Measurements from ENCODE around the gene DGKI.

Gene DGKI

GRCh38 chr7:137704723-137705122 lies 142.1 kb downstream of the DGKI start:
- CTCF ChIA-PET, result no interaction called here
- POLR2A ChIA-PET, result no interaction called here
- no peak for DNase-seq (ENCODE audit: extremely low spot score)
- no peak for TF ChIP-seq L3MBTL2 (conservative IDR thresholded peaks at IDR 0.05)
- TF ChIP-seq ELF4 (IDR thresholded peaks at IDR 0.05), result no peak
- TF ChIP-seq TARDBP (IDR thresholded peaks at IDR 0.05), result no peak
- TF ChIP-seq SUZ12 (IDR thresholded peaks at IDR 0.05), result no peak
- TF ChIP-seq PKNOX1 (IDR thresholded peaks at IDR 0.05), result no peak

- ChIA-PET CTCF (no interaction called here), POLR2A (no interaction called here)
- no peak for TF ChIP-seq NFRKB (IDR thresholded peaks at IDR 0.05)
- no peak for TF ChIP-seq BHLHE40 (IDR thresholded peaks at IDR 0.05; ENCODE audit: borderline replicate concordance)
- no peak for TF ChIP-seq CTBP1 (IDR thresholded peaks at IDR 0.05; ENCODE audit: borderline replicate concordance)
- no peak for TF ChIP-seq LEF1 (IDR thresholded peaks at IDR 0.05; ENCODE audit: borderline replicate concordance)
- no peak for TF ChIP-seq L3MBTL2 (conservative IDR thresholded peaks at IDR 0.05)
- TF ChIP-seq PKNOX1 (IDR thresholded peaks at IDR 0.05), result no peak
- no peak for TF ChIP-seq FOXA1 (IDR thresholded peaks at IDR 0.05)
- TF ChIP-seq SUZ12 (IDR thresholded peaks at IDR 0.05), result no peak
- no peak for TF ChIP-seq ZNF384 (IDR thresholded peaks at IDR 0.05)
- no peak for TF ChIP-seq HDGF (IDR thresholded peaks at IDR 0.05; ENCODE audit: borderline replicate concordance)
- TF ChIP-seq FOXK2 (IDR thresholded peaks at IDR 0.05), result no peak
- no peak for TF ChIP-seq ARNT (IDR thresholded peaks at IDR 0.05)
- TF ChIP-seq SP1 (IDR thresholded peaks at IDR 0.05), result no peak
- TF ChIP-seq FOXM1 (IDR thresholded peaks at IDR 0.05; ENCODE audit: borderline replicate concordance), result no peak
- TF ChIP-seq TARDBP (IDR thresholded peaks at IDR 0.05), result no peak
- no peak for TF ChIP-seq ELF4 (IDR thresholded peaks at IDR 0.05)
- DNase-seq (ENCODE audit: extremely low spot score), result no peak
Observed at GRCh38 chr7:137703291-137704010, 143.3 kb downstream of the DGKI start.

GRCh38 chr7:137696988-137697387 lies 149.8 kb downstream of the DGKI start:
- no peak for DNase-seq (ENCODE audit: extremely low spot score)
- CTCF ChIA-PET, result no interaction called here
- TF ChIP-seq ZNF384 (IDR thresholded peaks at IDR 0.05) (no peak), FOXA1 (IDR thresholded peaks at IDR 0.05) (no peak), SUZ12 (IDR thresholded peaks at IDR 0.05) (no peak)
- POLR2A ChIA-PET, result no interaction called here

GRCh38 chr7:137696376-137696775 lies 150.4 kb downstream of the DGKI start:
- no peak for TF ChIP-seq LEF1 (IDR thresholded peaks at IDR 0.05; ENCODE audit: borderline replicate concordance)
- no peak for TF ChIP-seq SP1 (IDR thresholded peaks at IDR 0.05)
- TF ChIP-seq CTBP1 (IDR thresholded peaks at IDR 0.05; ENCODE audit: borderline replicate concordance), result no peak
- no peak for TF ChIP-seq ELF4 (IDR thresholded peaks at IDR 0.05)
- no peak for TF ChIP-seq FOXA1 (IDR thresholded peaks at IDR 0.05)
- DNase-seq (ENCODE audit: extremely low spot score), result no peak
- CTCF ChIA-PET, result no interaction called here
- POLR2A ChIA-PET, result no interaction called here

GRCh38 chr7:137695942-137696341 lies 150.8 kb downstream of the DGKI start:
- CTCF ChIA-PET, result no interaction called here
- no peak for TF ChIP-seq FOXA1 (IDR thresholded peaks at IDR 0.05)
- TF ChIP-seq PKNOX1 (IDR thresholded peaks at IDR 0.05), result no peak
- TF ChIP-seq NFRKB (IDR thresholded peaks at IDR 0.05), result no peak
- no peak for TF ChIP-seq HDGF (IDR thresholded peaks at IDR 0.05; ENCODE audit: borderline replicate concordance)
- no peak for TF ChIP-seq ZNF384 (IDR thresholded peaks at IDR 0.05)
- no peak for TF ChIP-seq ELF4 (IDR thresholded peaks at IDR 0.05)
- no peak for TF ChIP-seq L3MBTL2 (conservative IDR thresholded peaks at IDR 0.05)
- TF ChIP-seq FOXK2 (IDR thresholded peaks at IDR 0.05), result no peak
- TF ChIP-seq CTBP1 (IDR thresholded peaks at IDR 0.05; ENCODE audit: borderline replicate concordance), result no peak
- no peak for TF ChIP-seq LEF1 (IDR thresholded peaks at IDR 0.05; ENCODE audit: borderline replicate concordance)
- no peak for TF ChIP-seq ARNT (IDR thresholded peaks at IDR 0.05)
- POLR2A ChIA-PET, result no interaction called here
- no peak for DNase-seq (ENCODE audit: extremely low spot score)

- POLR2A ChIA-PET, result no interaction called here
- CTCF ChIA-PET, result no interaction called here
- DNase-seq (ENCODE audit: extremely low spot score), result no peak
- TF ChIP-seq L3MBTL2 (conservative IDR thresholded peaks at IDR 0.05) (no peak), LEF1 (IDR thresholded peaks at IDR 0.05; ENCODE audit: borderline replicate concordance) (no peak), SUZ12 (IDR thresholded peaks at IDR 0.05) (no peak), FOXM1 (IDR thresholded peaks at IDR 0.05; ENCODE audit: borderline replicate concordance) (no peak), PKNOX1 (IDR thresholded peaks at IDR 0.05) (no peak), HDGF (IDR thresholded peaks at IDR 0.05; ENCODE audit: borderline replicate concordance) (no peak), FOXA1 (IDR thresholded peaks at IDR 0.05) (no peak), ZNF384 (IDR thresholded peaks at IDR 0.05) (no peak), ARNT (IDR thresholded peaks at IDR 0.05) (no peak), CTBP1 (IDR thresholded peaks at IDR 0.05; ENCODE audit: borderline replicate concordance) (no peak), TARDBP (IDR thresholded peaks at IDR 0.05) (no peak), BHLHE40 (IDR thresholded peaks at IDR 0.05; ENCODE audit: borderline replicate concordance) (no peak)
Observed at GRCh38 chr7:137695494-137695893, 151.3 kb downstream of the DGKI start.
